ENCODE data around the gene BTBD2. TPM values are rescaled to one million over a fixed set of nuclear protein-coding genes. Genes with fewer than 3 reads are reported as not detected.
"Not testable (repeated sequence)": the region's sequence is repeated elsewhere in the genome, so short reads cannot be mapped to it uniquely, and the experiment has no call there.

Gene BTBD2
- total and polyA plus RNA-seq, 4 donors: 45.6 to 183 (median 111) TPM

- WGBS (ENCODE audit: insufficient coverage): 94% methylated on average over 45 of the region's 52 CpGs
- no peak overlapping the region for H3K4me3 ChIP-seq (ENCODE audit: low read depth, low read length)
- H3K36me3 ChIP-seq (ENCODE audit: control insufficient read depth, insufficient read depth, low read length): peaks cover 84% of the 10 kb centered on the region
- no peaks in the 10 kb centered on the region for H3K4me1 ChIP-seq (ENCODE audit: control insufficient read depth, insufficient read depth, low read length)
- no peaks in the 10 kb centered on the region for H3K27me3 ChIP-seq (ENCODE audit: control insufficient read depth, insufficient read depth, low read length)
- no peak overlapping the region for H3K27ac ChIP-seq (ENCODE audit: low read depth, low read length)
- no peaks in the 10 kb centered on the region for H3K9me3 ChIP-seq (ENCODE audit: control insufficient read depth, insufficient read depth, low read length)
- DNase-seq (ENCODE audit: low read depth in 4 of 6, low spot score in 6 of 6): no peak
Measured at GRCh38 chr19:1998712-1999708, 16.5 kb downstream of the BTBD2 start.

- no peaks in the 10 kb centered on the region for H3K4me1 ChIP-seq (ENCODE audit: control insufficient read depth, insufficient read depth, low read length)
- H3K9me3 ChIP-seq (ENCODE audit: control insufficient read depth, insufficient read depth, low read length): no peaks in the 10 kb centered on the region
- peaks cover 87% of the 10 kb centered on the region for H3K36me3 ChIP-seq (ENCODE audit: control insufficient read depth, insufficient read depth, low read length)
- no peak for DNase-seq (ENCODE audit: low read depth in 4 of 6, low spot score in 6 of 6)
- no peak overlapping the region for H3K27ac ChIP-seq (ENCODE audit: low read depth, low read length)
- no peak overlapping the region for H3K4me3 ChIP-seq (ENCODE audit: low read depth, low read length)
- 93% methylated on average over 30 of the region's 31 CpGs for WGBS (ENCODE audit: insufficient coverage)
- H3K27me3 ChIP-seq (ENCODE audit: control insufficient read depth, insufficient read depth, low read length): no peaks in the 10 kb centered on the region
Measured at GRCh38 chr19:1997353-1998233, 17.9 kb downstream of the BTBD2 start.

GRCh38 chr19:1992759-1993260 lies 22.7 kb downstream of the BTBD2 start:
- peaks cover 89% of the 10 kb centered on the region for H3K36me3 ChIP-seq (ENCODE audit: control insufficient read depth, insufficient read depth, low read length)
- no peak for DNase-seq (ENCODE audit: low read depth in 4 of 6, low spot score in 6 of 6)
- WGBS (ENCODE audit: insufficient coverage): 78% methylated on average over 34 of the region's 44 CpGs
- H3K27me3 ChIP-seq (ENCODE audit: control insufficient read depth, insufficient read depth, low read length): no peaks in the 10 kb centered on the region
- no peaks in the 10 kb centered on the region for H3K4me1 ChIP-seq (ENCODE audit: control insufficient read depth, insufficient read depth, low read length)
- no peaks in the 10 kb centered on the region for H3K9me3 ChIP-seq (ENCODE audit: control insufficient read depth, insufficient read depth, low read length)
- H3K27ac ChIP-seq (ENCODE audit: low read depth, low read length): no peak overlapping the region
- no peak overlapping the region for H3K4me3 ChIP-seq (ENCODE audit: low read depth, low read length)

- Histone ChIP-seq H3K9me3 (ENCODE audit: control insufficient read depth, insufficient read depth, low read length) (no peaks in the 10 kb centered on the region), H3K4me3 (ENCODE audit: low read depth, low read length) (no peak overlapping the region), H3K36me3 (ENCODE audit: control insufficient read depth, insufficient read depth, low read length) (peaks cover 90% of the 10 kb centered on the region), H3K4me1 (ENCODE audit: control insufficient read depth, insufficient read depth, low read length) (no peaks in the 10 kb centered on the region), H3K27ac (ENCODE audit: low read depth, low read length) (no peak overlapping the region), H3K27me3 (ENCODE audit: control insufficient read depth, insufficient read depth, low read length) (no peaks in the 10 kb centered on the region)
- WGBS (ENCODE audit: insufficient coverage): 88% methylated on average over 27 of the region's 30 CpGs
- no peak for DNase-seq (ENCODE audit: low read depth in 4 of 6, low spot score in 6 of 6)
Measured at GRCh38 chr19:1991018-1991913, 24.2 kb downstream of the BTBD2 start.

- H3K36me3 ChIP-seq (ENCODE audit: control insufficient read depth, insufficient read depth, low read length): peaks cover 95% of the 10 kb centered on the region
- no peak for DNase-seq (ENCODE audit: low read depth in 4 of 6, low spot score in 6 of 6)
- 97% methylated on average over 31 of the region's 34 CpGs for WGBS (ENCODE audit: insufficient coverage)
- no peaks in the 10 kb centered on the region for H3K9me3 ChIP-seq (ENCODE audit: control insufficient read depth, insufficient read depth, low read length)
- H3K27me3 ChIP-seq (ENCODE audit: control insufficient read depth, insufficient read depth, low read length): no peaks in the 10 kb centered on the region
- no peak overlapping the region for H3K4me3 ChIP-seq (ENCODE audit: low read depth, low read length)
- no peaks in the 10 kb centered on the region for H3K4me1 ChIP-seq (ENCODE audit: control insufficient read depth, insufficient read depth, low read length)
- H3K27ac ChIP-seq (ENCODE audit: low read depth, low read length): no peak overlapping the region
Measured at GRCh38 chr19:1990230-1991017, 25.1 kb downstream of the BTBD2 start.

GRCh38 chr19:1989513-1990229 lies 25.8 kb downstream of the BTBD2 start:
- WGBS (ENCODE audit: insufficient coverage): 92% methylated on average over 40 of the region's 40 CpGs
- H3K27ac ChIP-seq (ENCODE audit: low read depth, low read length): no peak overlapping the region
- DNase-seq (ENCODE audit: low read depth in 4 of 6, low spot score in 6 of 6): no peak
- H3K27me3 ChIP-seq (ENCODE audit: control insufficient read depth, insufficient read depth, low read length): no peaks in the 10 kb centered on the region
- no peaks in the 10 kb centered on the region for H3K9me3 ChIP-seq (ENCODE audit: control insufficient read depth, insufficient read depth, low read length)
- H3K4me3 ChIP-seq (ENCODE audit: low read depth, low read length): no peak overlapping the region
- peaks cover 99% of the 10 kb centered on the region for H3K36me3 ChIP-seq (ENCODE audit: control insufficient read depth, insufficient read depth, low read length)
- H3K4me1 ChIP-seq (ENCODE audit: control insufficient read depth, insufficient read depth, low read length): no peaks in the 10 kb centered on the region

GRCh38 chr19:1988464-1988863 lies 27.1 kb downstream of the BTBD2 start:
- 79% methylated on average over 9 of the region's 10 CpGs for WGBS (ENCODE audit: insufficient coverage)
- peaks cover 99% of the 10 kb centered on the region for H3K36me3 ChIP-seq (ENCODE audit: control insufficient read depth, insufficient read depth, low read length)
- DNase-seq (ENCODE audit: low read depth in 4 of 6, low spot score in 6 of 6); H3K9me3 ChIP-seq (ENCODE audit: control insufficient read depth, insufficient read depth, low read length); H3K27ac ChIP-seq (ENCODE audit: low read depth, low read length); H3K27me3 ChIP-seq (ENCODE audit: control insufficient read depth, insufficient read depth, low read length); H3K4me1 ChIP-seq (ENCODE audit: control insufficient read depth, insufficient read depth, low read length); H3K4me3 ChIP-seq (ENCODE audit: low read depth, low read length): not testable (repeated sequence)
